Ishikawa (cell line): Measurements from ENCODE around the gene ZNF593OS.

Source experiments
- CEBPB ChIP-seq: IDR thresholded peaks from 2 replicates; pipeline ENCODE4 v1.6.1; 2012
- CREB1 ChIP-seq: IDR thresholded peaks from 2 replicates; pipeline ENCODE4 v1.6.1; 2012; ENCODE audit warnings: low read depth
- EP300 ChIP-seq: IDR thresholded peaks from 2 replicates; pipeline ENCODE4 v1.6.1; 2012; ENCODE audit warnings: borderline replicate concordance
- FOXM1 ChIP-seq: IDR thresholded peaks from 2 replicates; pipeline ENCODE4 v1.6.1; 2012; ENCODE audit warnings: low read depth, borderline replicate concordance
- NFIC ChIP-seq: IDR thresholded peaks from 2 replicates; pipeline ENCODE4 v1.6.1; 2012
- RAD21 ChIP-seq: IDR thresholded peaks from 2 replicates; pipeline ENCODE4 v1.6.1; 2012; ENCODE audit warnings: low read depth
- REST ChIP-seq: IDR thresholded peaks from 2 replicates; pipeline ENCODE4 v1.6.1; 2012; ENCODE audit warnings: low read depth, mild to moderate bottlenecking
- TAF1 ChIP-seq: IDR thresholded peaks from 2 replicates; pipeline ENCODE4 v1.6.1; 2012; ENCODE audit warnings: low read depth, mild to moderate bottlenecking
- TCF12 ChIP-seq: IDR thresholded peaks from 2 replicates; pipeline ENCODE4 v1.6.1; 2012; ENCODE audit warnings: low read depth
- TEAD4 ChIP-seq: IDR thresholded peaks from 2 replicates; pipeline ENCODE4 v1.6.1; 2012
- YY1 ChIP-seq: IDR thresholded peaks from 2 replicates; pipeline ENCODE4 v1.6.1; 2012; ENCODE audit warnings: low read depth
- ZBTB7A ChIP-seq: IDR thresholded peaks from 2 replicates; pipeline ENCODE4 v1.6.1; 2012; ENCODE audit warnings: low read depth
- TF ChIP-seq, protein P1 (sequence below): IDR thresholded peaks from 2 replicates; pipeline ENCODE4 v1.6.1; 2012
- TF ChIP-seq, protein P2 (sequence below): IDR thresholded peaks from 2 replicates; pipeline ENCODE4 v1.6.1; 2012

- TF ChIP-seq RAD21: no peak
- TF ChIP-seq CEBPB: no peak
- TF ChIP-seq, protein P1, sequence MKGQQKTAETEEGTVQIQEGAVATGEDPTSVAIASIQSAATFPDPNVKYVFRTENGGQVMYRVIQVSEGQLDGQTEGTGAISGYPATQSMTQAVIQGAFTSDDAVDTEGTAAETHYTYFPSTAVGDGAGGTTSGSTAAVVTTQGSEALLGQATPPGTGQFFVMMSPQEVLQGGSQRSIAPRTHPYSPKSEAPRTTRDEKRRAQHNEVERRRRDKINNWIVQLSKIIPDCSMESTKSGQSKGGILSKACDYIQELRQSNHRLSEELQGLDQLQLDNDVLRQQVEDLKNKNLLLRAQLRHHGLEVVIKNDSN: no peak
- no peak for TF ChIP-seq REST
- TF ChIP-seq CREB1: no peak
- TF ChIP-seq ZBTB7A: no peak
- no peak for TF ChIP-seq EP300
- no peak for TF ChIP-seq TAF1
- TF ChIP-seq, protein P2, sequence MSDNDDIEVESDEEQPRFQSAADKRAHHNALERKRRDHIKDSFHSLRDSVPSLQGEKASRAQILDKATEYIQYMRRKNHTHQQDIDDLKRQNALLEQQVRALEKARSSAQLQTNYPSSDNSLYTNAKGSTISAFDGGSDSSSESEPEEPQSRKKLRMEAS: no peak
- TF ChIP-seq YY1: no peak
- TF ChIP-seq NFIC: no peak
- TF ChIP-seq FOXM1: no peak
- TF ChIP-seq TEAD4: no peak
- TF ChIP-seq TCF12: no peak
These were observed 6.5 kb downstream of the ZNF593OS start for GRCh38 chr1:26164861-26165842.
